A549 (cell line): ENCODE results near the gene MARCHF9. TPM values are rescaled to one million over a fixed set of nuclear protein-coding genes. Genes with fewer than 3 reads are reported as not detected.

Experiments
- ATAC-seq, 2 experiments: fragments of 200-7000 bp in 1 of 2; fragments of >200 bp in 1 of 2; cut with Nextera tagmentation in 1 of 2; cut with Tn5 transposase in 1 of 2; 3 replicates each; pipeline versions ENCODE4 v1.8.0 to v1.9.1; 2018 to 2020; ENCODE audit warnings: mild to moderate bottlenecking in 1 of 2, moderate library complexity in 1 of 2
- CTCF ChIA-PET: fragments of 300-600 bp; sonication (Branson Sonifier 250); formaldehyde crosslinking; extraction: SDS; loops from one replicate; lab custom pipeline; 2021; ENCODE audit warnings: antibody characterized with exemption, inconsistent platforms; lab: Yijun Ruan, JAX
- POLR2A ChIA-PET: fragments of 350-600 bp; formaldehyde crosslinking; extraction: SDS; loops from one replicate; lab custom pipeline; 2021; ENCODE audit warnings: antibody characterized with exemption, inconsistent platforms; lab: Yijun Ruan, JAX
- DNase-seq, 2 experiments: peaks; one replicate each; pipeline versions ENCODE4 v3.0.0 to v3.0.0-alpha.2; 2011 to 2016; ENCODE audit warnings: low read depth in 1 of 2, low spot score in 1 of 2
- FAIRE-seq: peaks from 2 replicates; lab custom pipeline; 2011; peaks lifted over from hg19 to GRCh38; lab: Jason Lieb, UNC
- H3K27ac ChIP-seq, 2 experiments: fragments of >200 bp; sonication (Bioruptor Twin); formaldehyde crosslinking; 3 replicates each; pipeline ENCODE4 v1.5.1; 2016 to 2017
- H3K4me1 ChIP-seq: fragments of >200 bp; sonication (Bioruptor Twin); formaldehyde crosslinking; 3 replicates; pipeline ENCODE4 v1.6.1; 2016
- H3K4me2 ChIP-seq: fragments of >200 bp; sonication (Bioruptor Twin); formaldehyde crosslinking; 3 replicates; pipeline ENCODE4 v1.6.1; 2016
- H3K4me3 ChIP-seq: fragments of >200 bp; sonication (Bioruptor Twin); formaldehyde crosslinking; 3 replicates; pipeline ENCODE4 v1.5.1; 2016
- H3K9me3 ChIP-seq: fragments of >200 bp; sonication (Bioruptor Twin); formaldehyde crosslinking; 3 replicates; pipeline ENCODE4 v1.6.1; 2016
- CBX8 ChIP-seq: fragments of 200-600 bp; sonication (generic); IDR thresholded peaks from 2 replicates; pipeline ENCODE4 v1.6.1; 2016
- CHD4 ChIP-seq: fragments of 200-600 bp; sonication (generic); IDR thresholded peaks from 2 replicates; pipeline ENCODE4 v1.6.1; 2016; ENCODE audit warnings: antibody characterized with exemption, mild to moderate bottlenecking, borderline replicate concordance
- E2F6 ChIP-seq: IDR thresholded peaks from 2 replicates; pipeline ENCODE4 v1.6.1; 2012; ENCODE audit warnings: low read depth, borderline replicate concordance
- EHF ChIP-seq: fragments of 250-450 bp; sonication (Bioruptor Pico); IDR thresholded peaks from 2 replicates; pipeline ENCODE4 v1.5.0; 2020; ENCODE audit warnings: mild to moderate bottlenecking
- FOXS1 ChIP-seq: fragments of 250-450 bp; sonication (Bioruptor Pico); IDR thresholded peaks from 2 replicates; pipeline ENCODE4 v1.5.0; 2020; ENCODE audit warnings: mild to moderate bottlenecking, moderate library complexity
- HDAC2 ChIP-seq: fragments of 200-600 bp; sonication (generic); IDR thresholded peaks from 2 replicates; pipeline ENCODE4 v1.6.1; 2016
- HOXA7 ChIP-seq: fragments of 250-450 bp; sonication (Bioruptor Pico); IDR thresholded peaks from 2 replicates; pipeline ENCODE4 v1.5.0; 2020; ENCODE audit warnings: mild to moderate bottlenecking, moderate library complexity
- HOXB13 ChIP-seq: fragments of 250-450 bp; sonication (Bioruptor Pico); IDR thresholded peaks from 2 replicates; pipeline ENCODE4 v1.5.0; 2020; ENCODE audit warnings: low read depth, mild to moderate bottlenecking, moderate library complexity
- KDM5A ChIP-seq: fragments of 200-600 bp; sonication (generic); IDR thresholded peaks from 2 replicates; pipeline ENCODE4 v1.6.1; 2016; ENCODE audit warnings: antibody characterized with exemption, mild to moderate bottlenecking
- MAZ ChIP-seq: fragments of 150-350 bp; IDR thresholded peaks from 2 replicates; pipeline ENCODE4 v1.6.1; 2014; ENCODE audit warnings: antibody characterized with exemption, low read depth, low read length, borderline replicate concordance
- RAD21 ChIP-seq, 2 experiments: fragments of >200 bp in 1 of 2; sonication (Bioruptor Twin) in 1 of 2; formaldehyde crosslinking in 1 of 2; IDR thresholded peaks in 1 of 2; conservative IDR thresholded peaks in 1 of 2; 2 replicates in 1 of 2; 3 replicates in 1 of 2; pipeline ENCODE4 v1.6.1; 2012 to 2018; ENCODE audit warnings: inconsistent platforms in 1 of 2
- RARB ChIP-seq: fragments of 250-450 bp; sonication (Bioruptor Pico); IDR thresholded peaks from 2 replicates; pipeline ENCODE4 v1.8.0; 2021; ENCODE audit warnings: mild to moderate bottlenecking, moderate library complexity
- RCOR1 ChIP-seq: fragments of 150-350 bp; IDR thresholded peaks from 2 replicates; pipeline ENCODE4 v1.6.1; 2014; ENCODE audit warnings: antibody characterized with exemption, low read length, low read depth
- RNF2 ChIP-seq: fragments of 200-600 bp; sonication (generic); IDR thresholded peaks from 2 replicates; pipeline ENCODE4 v1.6.1; 2016; ENCODE audit warnings: low read depth, mild to moderate bottlenecking, antibody characterized with exemption, moderate library complexity, borderline replicate concordance
- SMC3 ChIP-seq: fragments of >200 bp; sonication (Bioruptor Twin); formaldehyde crosslinking; IDR thresholded peaks from 3 replicates; pipeline ENCODE4 v1.6.1; 2018; ENCODE audit warnings: inconsistent platforms
- SREBF2 ChIP-seq: fragments of 450-650 bp; IDR thresholded peaks from 2 replicates; pipeline ENCODE4 v1.6.1; 2014; ENCODE audit warnings: mild to moderate bottlenecking, moderate library complexity
- TFCP2L1 ChIP-seq: fragments of 250-450 bp; sonication (Bioruptor Pico); IDR thresholded peaks from 2 replicates; pipeline ENCODE4 v1.5.0; 2021; ENCODE audit warnings: mild to moderate bottlenecking
- TP53 ChIP-seq: fragments of 250-450 bp; sonication (Bioruptor Pico); IDR thresholded peaks from 2 replicates; pipeline ENCODE4 v1.5.0; 2021; ENCODE audit warnings: mild to moderate bottlenecking, moderate library complexity
- ZFP36 ChIP-seq: fragments of 450-650 bp; IDR thresholded peaks from 2 replicates; pipeline ENCODE4 v1.6.1; 2014; ENCODE audit warnings: borderline replicate concordance; ENCODE audit not compliant: partially characterized antibody
- ZNF302 ChIP-seq: fragments of 250-450 bp; sonication (Bioruptor Pico); IDR thresholded peaks from 2 replicates; pipeline ENCODE4 v1.9.0; 2021; ENCODE audit warnings: inconsistent platforms, mild to moderate bottlenecking, moderate library complexity
- ZSCAN20 ChIP-seq: fragments of 250-450 bp; sonication (Bioruptor Pico); IDR thresholded peaks from 2 replicates; pipeline ENCODE4 v1.8.0; 2022; ENCODE audit warnings: mild to moderate bottlenecking, moderate library complexity
- WGBS: methylation state at CpG from one replicate; pipeline ENCODE4 v1.1.6; 2017; ENCODE audit errors: missing lambda C conversion rate; 5-methylcytosine and 5-hydroxymethylcytosine counted together
- polyA plus RNA-seq, 4 experiments: library from polyadenylated mRNA; depleted of rRNA in 3 of 4; stranded (reverse); fragments of >200 nt; fragmentation: RNase III in 1 of 4; extraction: RNeasy Plus Mini Kit Qiagen cat#74134 plus additional on column Dnase treatment in 1 of 4; gene quantifications; 2 replicates in 3 of 4; 3 replicates in 1 of 4; pipeline ENCODE4 v1.2.3, GENCODE V29; 2011 to 2017
- TF ChIP-seq, protein P1 (sequence below): fragments of 450-650 bp; IDR thresholded peaks from 2 replicates; pipeline ENCODE4 v1.6.1; 2014; ENCODE audit warnings: antibody characterized with exemption
- TF ChIP-seq, protein P2 (sequence below): IDR thresholded peaks from 2 replicates; pipeline ENCODE4 v1.6.1; 2012
- TF ChIP-seq, protein P3 (sequence below): fragments of >200 bp; sonication (Bioruptor Twin); formaldehyde crosslinking; IDR thresholded peaks from 3 replicates; pipeline ENCODE4 v1.5.1; 2016
- TF ChIP-seq, protein P4 (sequence below): fragments of >200 bp; sonication (Bioruptor Twin); formaldehyde crosslinking; IDR thresholded peaks from 3 replicates; pipeline ENCODE4 v1.6.1; 2016
- TF ChIP-seq, protein P5 (sequence below): fragments of 200-600 bp; sonication (generic); IDR thresholded peaks from 2 replicates; pipeline ENCODE4 v1.6.1; 2016; ENCODE audit warnings: antibody characterized with exemption, mild to moderate bottlenecking, moderate library complexity

Gene MARCHF9
- polyA plus RNA-seq, 2 of the 4 experiments (the other 2 are of a cell fraction), result 6.8 to 7.2 TPM

- H3K4me2 ChIP-seq, result no peak overlapping the region
- no peak overlapping the region for H3K27ac ChIP-seq
- peaks cover 32% of the 10 kb centered on the region for H3K4me1 ChIP-seq
- no peaks in the 10 kb centered on the region for H3K9me3 ChIP-seq
- ATAC-seq, result no peak
- no peak for TF ChIP-seq ZNF302
- TF ChIP-seq HOXB13 (CRISPR knock-in tag), result no peak
- TF ChIP-seq, protein P1, sequence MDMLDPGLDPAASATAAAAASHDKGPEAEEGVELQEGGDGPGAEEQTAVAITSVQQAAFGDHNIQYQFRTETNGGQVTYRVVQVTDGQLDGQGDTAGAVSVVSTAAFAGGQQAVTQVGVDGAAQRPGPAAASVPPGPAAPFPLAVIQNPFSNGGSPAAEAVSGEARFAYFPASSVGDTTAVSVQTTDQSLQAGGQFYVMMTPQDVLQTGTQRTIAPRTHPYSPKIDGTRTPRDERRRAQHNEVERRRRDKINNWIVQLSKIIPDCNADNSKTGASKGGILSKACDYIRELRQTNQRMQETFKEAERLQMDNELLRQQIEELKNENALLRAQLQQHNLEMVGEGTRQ, result no peak
- TF ChIP-seq FOXS1 (CRISPR knock-in tag), result no peak
- TF ChIP-seq MAZ, result no peak
- TF ChIP-seq CHD4, result no peak
- TF ChIP-seq SREBF2, result no peak
- TF ChIP-seq, protein P2, sequence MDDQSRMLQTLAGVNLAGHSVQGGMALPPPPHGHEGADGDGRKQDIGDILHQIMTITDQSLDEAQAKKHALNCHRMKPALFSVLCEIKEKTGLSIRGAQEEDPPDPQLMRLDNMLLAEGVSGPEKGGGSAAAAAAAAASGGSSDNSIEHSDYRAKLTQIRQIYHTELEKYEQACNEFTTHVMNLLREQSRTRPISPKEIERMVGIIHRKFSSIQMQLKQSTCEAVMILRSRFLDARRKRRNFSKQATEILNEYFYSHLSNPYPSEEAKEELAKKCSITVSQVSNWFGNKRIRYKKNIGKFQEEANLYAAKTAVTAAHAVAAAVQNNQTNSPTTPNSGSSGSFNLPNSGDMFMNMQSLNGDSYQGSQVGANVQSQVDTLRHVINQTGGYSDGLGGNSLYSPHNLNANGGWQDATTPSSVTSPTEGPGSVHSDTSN, result no peak
- TF ChIP-seq TP53 (CRISPR knock-in tag), result no peak
- TF ChIP-seq CBX8, result no peak
- TF ChIP-seq, protein P3, sequence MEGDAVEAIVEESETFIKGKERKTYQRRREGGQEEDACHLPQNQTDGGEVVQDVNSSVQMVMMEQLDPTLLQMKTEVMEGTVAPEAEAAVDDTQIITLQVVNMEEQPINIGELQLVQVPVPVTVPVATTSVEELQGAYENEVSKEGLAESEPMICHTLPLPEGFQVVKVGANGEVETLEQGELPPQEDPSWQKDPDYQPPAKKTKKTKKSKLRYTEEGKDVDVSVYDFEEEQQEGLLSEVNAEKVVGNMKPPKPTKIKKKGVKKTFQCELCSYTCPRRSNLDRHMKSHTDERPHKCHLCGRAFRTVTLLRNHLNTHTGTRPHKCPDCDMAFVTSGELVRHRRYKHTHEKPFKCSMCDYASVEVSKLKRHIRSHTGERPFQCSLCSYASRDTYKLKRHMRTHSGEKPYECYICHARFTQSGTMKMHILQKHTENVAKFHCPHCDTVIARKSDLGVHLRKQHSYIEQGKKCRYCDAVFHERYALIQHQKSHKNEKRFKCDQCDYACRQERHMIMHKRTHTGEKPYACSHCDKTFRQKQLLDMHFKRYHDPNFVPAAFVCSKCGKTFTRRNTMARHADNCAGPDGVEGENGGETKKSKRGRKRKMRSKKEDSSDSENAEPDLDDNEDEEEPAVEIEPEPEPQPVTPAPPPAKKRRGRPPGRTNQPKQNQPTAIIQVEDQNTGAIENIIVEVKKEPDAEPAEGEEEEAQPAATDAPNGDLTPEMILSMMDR, result no peak
- no peak for TF ChIP-seq TFCP2L1
- TF ChIP-seq ZSCAN20, result no peak
- no peak for TF ChIP-seq EHF
- no peak for TF ChIP-seq RCOR1
- TF ChIP-seq, all 56 proteins: peak for 0
- WGBS, result 83% methylated on average over 3 of the region's 3 CpGs
- no peak overlapping the region for H3K4me3 ChIP-seq
- no peak for DNase-seq
- POLR2A ChIA-PET, result interaction anchor here (1.1 to 2.2 kb wide), 3 partner anchors 11 to 30 kb away, joined by 3 to 7 read pairs (median 3); partner anchors contain the start of gene TSPAN31
- CTCF ChIA-PET, result interaction anchor here (0.7 to 8.0 kb wide), 10 partner anchors 9 to 39 kb away, joined by 3 to 117 read pairs (median 8); partner anchors contain the start of genes CDK4, MARCHF9 and TSFM
- no peak for FAIRE-seq
Measured at GRCh38 chr12:57767876-57768275, 13.0 kb downstream of the MARCHF9 start.

DNA sequence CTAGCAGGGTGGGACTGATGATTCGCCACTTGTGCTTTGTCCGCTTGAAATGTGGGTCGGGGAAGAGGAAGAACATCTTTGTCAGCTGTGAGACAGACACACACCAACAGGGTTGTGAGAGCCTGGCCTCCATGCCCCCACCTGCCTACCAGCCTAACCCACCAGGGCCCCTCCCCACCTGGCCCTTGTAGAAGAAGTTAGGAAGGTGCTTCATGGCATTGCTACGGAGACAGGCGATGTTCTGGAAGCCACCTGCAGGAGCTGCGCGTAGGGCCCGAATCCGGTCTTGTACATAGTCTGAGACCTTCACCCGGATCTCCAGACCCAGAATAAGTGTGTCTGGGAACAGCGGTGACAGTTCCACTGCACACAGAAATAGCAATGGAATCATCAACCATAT lies 14.7 kb downstream of the MARCHF9 start:
- Histone ChIP-seq H3K4me2 (no peak overlapping the region), H3K4me3 (no peak overlapping the region), H3K4me1 (peaks cover 37% of the 10 kb centered on the region), H3K9me3 (no peaks in the 10 kb centered on the region), H3K27ac (no peak overlapping the region)
- ATAC-seq (no peak), FAIRE-seq (no peak), DNase-seq (no peak)
- ChIA-PET CTCF (interaction anchor here (1.2 to 8.0 kb wide), 3 partner anchors 10 to 14 kb away, joined by 6 to 117 read pairs (median 7); partner anchors contain the start of genes MARCHF9 and TSFM), POLR2A (no interaction called here)
- TF ChIP-seq KDM5A (no peak), CHD4 (no peak), RARB (CRISPR knock-in tag) (no peak), MAZ (no peak), HOXA7 (CRISPR knock-in tag) (no peak), SMC3 (no peak), RCOR1 (no peak), E2F6 (no peak), HDAC2 (no peak), RAD21 (conservative IDR thresholded peaks at IDR 0.05 in 1 of 2, IDR thresholded peaks at IDR 0.05 in 1 of 2) (no peak), ZFP36 (no peak), RNF2 (no peak)
- TF ChIP-seq, protein P4, sequence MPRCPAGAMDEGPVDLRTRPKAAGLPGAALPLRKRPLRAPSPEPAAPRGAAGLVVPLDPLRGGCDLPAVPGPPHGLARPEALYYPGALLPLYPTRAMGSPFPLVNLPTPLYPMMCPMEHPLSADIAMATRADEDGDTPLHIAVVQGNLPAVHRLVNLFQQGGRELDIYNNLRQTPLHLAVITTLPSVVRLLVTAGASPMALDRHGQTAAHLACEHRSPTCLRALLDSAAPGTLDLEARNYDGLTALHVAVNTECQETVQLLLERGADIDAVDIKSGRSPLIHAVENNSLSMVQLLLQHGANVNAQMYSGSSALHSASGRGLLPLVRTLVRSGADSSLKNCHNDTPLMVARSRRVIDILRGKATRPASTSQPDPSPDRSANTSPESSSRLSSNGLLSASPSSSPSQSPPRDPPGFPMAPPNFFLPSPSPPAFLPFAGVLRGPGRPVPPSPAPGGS, result no peak
- TF ChIP-seq, protein P1, result no peak
- TF ChIP-seq, protein P5, sequence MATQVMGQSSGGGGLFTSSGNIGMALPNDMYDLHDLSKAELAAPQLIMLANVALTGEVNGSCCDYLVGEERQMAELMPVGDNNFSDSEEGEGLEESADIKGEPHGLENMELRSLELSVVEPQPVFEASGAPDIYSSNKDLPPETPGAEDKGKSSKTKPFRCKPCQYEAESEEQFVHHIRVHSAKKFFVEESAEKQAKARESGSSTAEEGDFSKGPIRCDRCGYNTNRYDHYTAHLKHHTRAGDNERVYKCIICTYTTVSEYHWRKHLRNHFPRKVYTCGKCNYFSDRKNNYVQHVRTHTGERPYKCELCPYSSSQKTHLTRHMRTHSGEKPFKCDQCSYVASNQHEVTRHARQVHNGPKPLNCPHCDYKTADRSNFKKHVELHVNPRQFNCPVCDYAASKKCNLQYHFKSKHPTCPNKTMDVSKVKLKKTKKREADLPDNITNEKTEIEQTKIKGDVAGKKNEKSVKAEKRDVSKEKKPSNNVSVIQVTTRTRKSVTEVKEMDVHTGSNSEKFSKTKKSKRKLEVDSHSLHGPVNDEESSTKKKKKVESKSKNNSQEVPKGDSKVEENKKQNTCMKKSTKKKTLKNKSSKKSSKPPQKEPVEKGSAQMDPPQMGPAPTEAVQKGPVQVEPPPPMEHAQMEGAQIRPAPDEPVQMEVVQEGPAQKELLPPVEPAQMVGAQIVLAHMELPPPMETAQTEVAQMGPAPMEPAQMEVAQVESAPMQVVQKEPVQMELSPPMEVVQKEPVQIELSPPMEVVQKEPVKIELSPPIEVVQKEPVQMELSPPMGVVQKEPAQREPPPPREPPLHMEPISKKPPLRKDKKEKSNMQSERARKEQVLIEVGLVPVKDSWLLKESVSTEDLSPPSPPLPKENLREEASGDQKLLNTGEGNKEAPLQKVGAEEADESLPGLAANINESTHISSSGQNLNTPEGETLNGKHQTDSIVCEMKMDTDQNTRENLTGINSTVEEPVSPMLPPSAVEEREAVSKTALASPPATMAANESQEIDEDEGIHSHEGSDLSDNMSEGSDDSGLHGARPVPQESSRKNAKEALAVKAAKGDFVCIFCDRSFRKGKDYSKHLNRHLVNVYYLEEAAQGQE, result no peak
- 95% methylated on average over 11 of the region's 11 CpGs for WGBS
